GM21367 (cell line): ENCODE measurements around the gene C17orf75.

Experiments
- ATAC-seq: cut with Tn5 transposase; IDR thresholded peaks from one replicate; pipeline ENCODE4 v1.9.1; 2021; ENCODE audit not compliant: unreplicated experiment

The C17orf75 gene

DNA sequence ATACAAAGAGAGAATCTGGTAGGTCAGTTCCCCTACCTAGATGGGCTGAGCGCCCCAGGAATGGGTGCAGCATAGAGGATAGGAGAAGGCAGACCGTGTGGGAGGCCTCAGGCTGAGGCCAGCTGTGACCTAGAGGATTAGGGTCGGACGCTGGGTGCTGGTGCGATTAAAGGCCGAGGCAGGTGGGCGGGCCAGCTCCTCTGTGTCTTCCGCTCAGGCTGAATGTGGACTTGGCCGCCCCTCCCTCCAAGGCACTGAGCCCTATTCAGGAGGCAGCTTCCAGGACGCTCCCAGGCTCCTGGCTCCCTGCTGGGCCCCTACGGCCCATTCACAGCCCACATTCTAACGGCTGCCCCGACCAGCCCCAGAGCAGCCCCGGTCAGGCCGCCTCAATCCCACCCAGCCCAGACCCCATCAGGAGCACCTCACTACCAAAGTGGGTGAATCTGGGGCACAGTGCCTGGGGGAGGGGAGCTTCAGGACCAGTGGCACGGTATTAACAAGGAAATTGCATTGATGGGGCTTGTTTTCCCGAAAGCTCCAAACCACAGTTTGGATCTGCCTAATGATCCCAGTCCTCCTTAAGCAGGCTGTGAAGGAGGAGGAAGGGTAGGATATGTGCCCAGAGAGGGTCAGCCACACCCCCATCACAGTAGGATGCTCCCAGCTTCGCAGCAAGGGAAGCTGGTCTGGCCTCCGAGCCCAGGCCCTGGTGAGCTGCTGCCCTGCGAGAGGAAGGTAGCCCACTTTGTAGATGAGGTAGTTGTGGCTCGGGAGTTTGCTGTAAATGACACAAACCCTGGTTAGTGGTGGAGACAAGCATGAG is 61.9 kb downstream of the C17orf75 start:
- ATAC-seq: no peak

DNA sequence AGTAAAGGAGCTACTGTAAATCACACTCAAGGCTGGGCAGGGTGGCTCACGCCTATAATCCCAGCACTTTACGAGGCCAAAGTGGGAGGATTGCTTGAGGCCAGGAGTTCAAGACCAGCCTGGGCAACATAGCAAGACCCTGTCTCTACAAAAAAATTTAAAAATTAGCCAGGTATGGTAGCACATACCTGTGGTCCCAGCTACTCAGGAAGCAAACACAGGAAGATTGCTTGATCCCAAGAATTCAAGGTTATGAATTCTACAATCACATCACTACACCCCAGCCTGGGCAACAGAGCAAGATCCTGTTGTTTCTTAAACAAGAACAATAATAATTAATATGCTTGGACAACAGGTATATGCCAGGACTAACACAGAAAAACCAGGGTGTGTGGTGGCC is 63.2 kb downstream of the C17orf75 start:
- no peak for ATAC-seq
